Mammary epithelial cell (primary cell): ENCODE data around the gene MED15.

ENCODE experiments used
- CTCF ChIP-seq, 2 donors: IDR thresholded peaks in 1 of 2; conservative IDR thresholded peaks in 1 of 2; 2 replicates each; pipeline ENCODE4 v1.5.1; 2011 to 2012; ENCODE audit warnings: inconsistent platforms in 2 of 2, low read length in 2 of 2, mild to moderate bottlenecking in 2 of 2, control low read depth in 1 of 2, low read depth in 1 of 2; ENCODE audit not compliant: insufficient read depth in 1 of 2; ENCODE audit errors: extremely low read depth in 1 of 2
- EZH2 ChIP-seq: IDR thresholded peaks from 2 replicates; pipeline ENCODE4 v1.6.1; 2012; ENCODE audit warnings: low read length, inconsistent platforms, borderline replicate concordance

GRCh38 chr22:20484948-20485683 lies 22.3 kb upstream of the MED15 start:
- TF ChIP-seq CTCF (conservative IDR thresholded peaks at IDR 0.05 in 1 of 2, IDR thresholded peaks at IDR 0.05 in 1 of 2; ENCODE audit: extremely low read depth in 1 of 2, insufficient read depth in 1 of 2, low read depth in 1 of 2, low read length in 2 of 2) (no peak), EZH2 (no peak)
